ENCODE measurements around the gene ST14. TPM values are rescaled to one million over a fixed set of nuclear protein-coding genes. Genes with fewer than 3 reads are reported as not detected.

The ST14 gene
- polyA plus RNA-seq, 1 donor (not counting 4 experiments of a cell fraction or from before 2014, with no cell fraction given), result 45.8 TPM

DNA sequence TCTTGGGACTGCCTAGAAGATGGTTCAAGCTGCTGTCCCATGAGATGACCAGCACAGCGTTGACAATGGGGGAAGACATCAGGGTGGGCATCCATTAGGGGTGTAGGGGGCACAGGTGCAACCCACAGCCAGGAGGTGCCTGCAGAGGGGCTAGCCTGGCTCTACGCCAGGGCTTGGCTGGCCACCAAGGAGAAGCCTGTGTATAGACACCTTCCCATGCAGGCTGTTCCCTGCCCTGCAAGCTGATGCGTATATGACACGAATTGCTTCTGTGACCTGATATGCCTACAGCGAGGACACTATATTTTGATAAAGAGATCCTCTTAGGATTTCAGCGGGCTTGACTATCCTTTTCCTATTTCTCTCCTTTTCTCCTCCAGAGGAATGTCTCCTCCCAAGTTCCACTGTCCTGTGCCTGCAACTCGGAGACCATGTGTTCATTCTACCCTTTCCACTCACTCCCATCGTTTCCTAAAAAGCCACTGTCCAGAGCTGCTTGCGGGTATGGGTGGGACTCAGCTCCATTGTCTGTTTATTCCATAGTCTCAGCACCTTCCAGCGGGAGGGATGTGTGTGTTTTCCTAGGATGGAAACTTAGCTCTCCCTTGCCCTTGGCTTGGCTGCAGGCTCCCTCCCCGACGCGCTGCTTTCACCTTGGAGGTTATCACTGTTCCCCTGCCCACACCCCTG lies 56.1 kb downstream of the ST14 start:
- no peaks in the 10 kb centered on the region for H3K4me1 ChIP-seq (ENCODE audit: control insufficient read depth, extremely low read depth, insufficient read depth, low read length)
- DNase-seq (ENCODE audit: low read depth, low spot score), result no peak
- no peaks in the 10 kb centered on the region for H3K27me3 ChIP-seq (ENCODE audit: control insufficient read depth, extremely low read depth, insufficient read depth, low read length)
- H4K20me1 ChIP-seq (ENCODE audit: control insufficient read depth, extremely low read depth, insufficient read depth, low read length), result no peaks in the 10 kb centered on the region
- H3K9ac ChIP-seq (ENCODE audit: control insufficient read depth, extremely low read depth, insufficient read depth, low read length), result no peak overlapping the region
- no peak overlapping the region for H3K27ac ChIP-seq (ENCODE audit: control insufficient read depth, insufficient read depth, low read length)
- no peaks in the 10 kb centered on the region for H3K79me2 ChIP-seq (ENCODE audit: control insufficient read depth, insufficient read depth, low read length)
- H3K9me3 ChIP-seq (ENCODE audit: control insufficient read depth, low read depth, low read length), result no peaks in the 10 kb centered on the region
- H3K4me2 ChIP-seq (ENCODE audit: control insufficient read depth, extremely low read depth, insufficient read depth, low read depth, low read length), result no peak overlapping the region
- H3K36me3 ChIP-seq (ENCODE audit: control insufficient read depth in 2 of 2, extremely low read depth in 1 of 2, insufficient read depth in 2 of 2, low read length in 2 of 2), result peaks cover 2 to 3% of the 10 kb centered on the region in 2 experiments
- no peak overlapping the region for H2AFZ ChIP-seq (ENCODE audit: control insufficient read depth, low read length)
- no peak for TF ChIP-seq EZH2 (IDR thresholded peaks at IDR 0.05; ENCODE audit: low read length)
- TF ChIP-seq, protein P1, sequence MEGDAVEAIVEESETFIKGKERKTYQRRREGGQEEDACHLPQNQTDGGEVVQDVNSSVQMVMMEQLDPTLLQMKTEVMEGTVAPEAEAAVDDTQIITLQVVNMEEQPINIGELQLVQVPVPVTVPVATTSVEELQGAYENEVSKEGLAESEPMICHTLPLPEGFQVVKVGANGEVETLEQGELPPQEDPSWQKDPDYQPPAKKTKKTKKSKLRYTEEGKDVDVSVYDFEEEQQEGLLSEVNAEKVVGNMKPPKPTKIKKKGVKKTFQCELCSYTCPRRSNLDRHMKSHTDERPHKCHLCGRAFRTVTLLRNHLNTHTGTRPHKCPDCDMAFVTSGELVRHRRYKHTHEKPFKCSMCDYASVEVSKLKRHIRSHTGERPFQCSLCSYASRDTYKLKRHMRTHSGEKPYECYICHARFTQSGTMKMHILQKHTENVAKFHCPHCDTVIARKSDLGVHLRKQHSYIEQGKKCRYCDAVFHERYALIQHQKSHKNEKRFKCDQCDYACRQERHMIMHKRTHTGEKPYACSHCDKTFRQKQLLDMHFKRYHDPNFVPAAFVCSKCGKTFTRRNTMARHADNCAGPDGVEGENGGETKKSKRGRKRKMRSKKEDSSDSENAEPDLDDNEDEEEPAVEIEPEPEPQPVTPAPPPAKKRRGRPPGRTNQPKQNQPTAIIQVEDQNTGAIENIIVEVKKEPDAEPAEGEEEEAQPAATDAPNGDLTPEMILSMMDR (optimal IDR thresholded peaks at IDR 0.05 in 1 of 3, IDR thresholded peaks at IDR 0.05 in 1 of 3, conservative IDR thresholded peaks at IDR 0.05 in 1 of 3; ENCODE audit: extremely low read depth in 1 of 3, insufficient read depth in 2 of 3, low read length in 3 of 3), result no peak
- no peaks in the 10 kb centered on the region for H3K9me1 ChIP-seq (ENCODE audit: control insufficient read depth, extremely low read depth, insufficient read depth, low read length)
- dilution Hi-C loops (cut with MboI; ENCODE audit: extremely low pct_ligation_motif_present, low sequenced_read_pairs), result no loop called here
- FAIRE-seq, result no peak
- no peak overlapping the region for H3K4me3 ChIP-seq (ENCODE audit: control insufficient read depth in 2 of 3, extremely low read depth in 1 of 3, insufficient read depth in 2 of 3, low read depth in 1 of 3, low read length in 3 of 3)

DNA sequence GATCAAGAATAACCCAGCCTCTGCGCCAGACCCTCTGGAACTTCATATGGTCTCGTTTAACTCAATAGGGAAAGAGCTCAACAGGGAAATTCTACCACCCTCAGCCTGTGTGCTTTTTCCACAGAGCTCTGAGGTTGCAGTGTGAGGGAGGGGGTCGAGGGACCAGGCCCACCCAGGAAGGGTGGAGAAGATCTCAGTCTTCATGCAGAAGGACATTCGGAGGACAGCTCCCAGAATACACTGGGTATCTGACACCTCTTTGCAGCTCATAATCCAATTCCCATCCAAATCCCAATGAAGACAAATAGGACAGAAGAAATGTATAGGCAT lies 56.6 kb downstream of the ST14 start:
- Histone ChIP-seq H3K27me3 (ENCODE audit: control insufficient read depth, extremely low read depth, insufficient read depth, low read length) (no peaks in the 10 kb centered on the region), H3K9me3 (ENCODE audit: control insufficient read depth, low read depth, low read length) (no peaks in the 10 kb centered on the region), H3K36me3 (ENCODE audit: control insufficient read depth in 2 of 2, extremely low read depth in 1 of 2, insufficient read depth in 2 of 2, low read length in 2 of 2) (peaks cover 1 to 3% of the 10 kb centered on the region in 2 experiments), H3K9me1 (ENCODE audit: control insufficient read depth, extremely low read depth, insufficient read depth, low read length) (no peaks in the 10 kb centered on the region), H4K20me1 (ENCODE audit: control insufficient read depth, extremely low read depth, insufficient read depth, low read length) (no peaks in the 10 kb centered on the region), H3K9ac (ENCODE audit: control insufficient read depth, extremely low read depth, insufficient read depth, low read length) (no peak overlapping the region), H3K27ac (ENCODE audit: control insufficient read depth, insufficient read depth, low read length) (no peak overlapping the region), H3K79me2 (ENCODE audit: control insufficient read depth, insufficient read depth, low read length) (no peaks in the 10 kb centered on the region), H3K4me3 (ENCODE audit: control insufficient read depth in 2 of 3, extremely low read depth in 1 of 3, insufficient read depth in 2 of 3, low read depth in 1 of 3, low read length in 3 of 3) (no peak overlapping the region), H3K4me1 (ENCODE audit: control insufficient read depth, extremely low read depth, insufficient read depth, low read length) (no peaks in the 10 kb centered on the region), H3K4me2 (ENCODE audit: control insufficient read depth, extremely low read depth, insufficient read depth, low read depth, low read length) (no peak overlapping the region), H2AFZ (ENCODE audit: control insufficient read depth, low read length) (no peak overlapping the region)
- FAIRE-seq (no peak), DNase-seq (ENCODE audit: low read depth, low spot score) (no peak)
- TF ChIP-seq EZH2 (IDR thresholded peaks at IDR 0.05; ENCODE audit: low read length), result no peak
- TF ChIP-seq, protein P1 (optimal IDR thresholded peaks at IDR 0.05 in 1 of 3, IDR thresholded peaks at IDR 0.05 in 1 of 3, conservative IDR thresholded peaks at IDR 0.05 in 1 of 3; ENCODE audit: extremely low read depth in 1 of 3, insufficient read depth in 2 of 3, low read length in 3 of 3), result no peak
- dilution Hi-C loops (cut with MboI; ENCODE audit: extremely low pct_ligation_motif_present, low sequenced_read_pairs), result no loop called here

Data from keratinocyte (primary cell).